Measurements from ENCODE around the gene PAN3.

Gene PAN3

GRCh38 chr13:28318496-28318895 is 180.2 kb downstream of the PAN3 start:
- no peak for TF ChIP-seq TCF4 (CRISPR knock-in tag; IDR thresholded peaks at IDR 0.05; ENCODE audit: borderline replicate concordance)
- TF ChIP-seq, protein P1, sequence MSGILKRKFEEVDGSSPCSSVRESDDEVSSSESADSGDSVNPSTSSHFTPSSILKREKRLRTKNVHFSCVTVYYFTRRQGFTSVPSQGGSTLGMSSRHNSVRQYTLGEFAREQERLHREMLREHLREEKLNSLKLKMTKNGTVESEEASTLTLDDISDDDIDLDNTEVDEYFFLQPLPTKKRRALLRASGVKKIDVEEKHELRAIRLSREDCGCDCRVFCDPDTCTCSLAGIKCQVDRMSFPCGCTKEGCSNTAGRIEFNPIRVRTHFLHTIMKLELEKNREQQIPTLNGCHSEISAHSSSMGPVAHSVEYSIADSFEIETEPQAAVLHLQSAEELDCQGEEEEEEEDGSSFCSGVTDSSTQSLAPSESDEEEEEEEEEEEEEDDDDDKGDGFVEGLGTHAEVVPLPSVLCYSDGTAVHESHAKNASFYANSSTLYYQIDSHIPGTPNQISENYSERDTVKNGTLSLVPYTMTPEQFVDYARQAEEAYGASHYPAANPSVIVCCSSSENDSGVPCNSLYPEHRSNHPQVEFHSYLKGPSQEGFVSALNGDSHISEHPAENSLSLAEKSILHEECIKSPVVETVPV (CRISPR knock-in tag; IDR thresholded peaks at IDR 0.05): no peak
- TF ChIP-seq ZNF565 (CRISPR knock-in tag; conservative IDR thresholded peaks at IDR 0.05; ENCODE audit: low read depth): no peak
- no peak for TF ChIP-seq SNAI2 (CRISPR knock-in tag; IDR thresholded peaks at IDR 0.05)
- no peak for TF ChIP-seq ZFP3 (CRISPR knock-in tag; IDR thresholded peaks at IDR 0.05)
- TF ChIP-seq, protein P2, sequence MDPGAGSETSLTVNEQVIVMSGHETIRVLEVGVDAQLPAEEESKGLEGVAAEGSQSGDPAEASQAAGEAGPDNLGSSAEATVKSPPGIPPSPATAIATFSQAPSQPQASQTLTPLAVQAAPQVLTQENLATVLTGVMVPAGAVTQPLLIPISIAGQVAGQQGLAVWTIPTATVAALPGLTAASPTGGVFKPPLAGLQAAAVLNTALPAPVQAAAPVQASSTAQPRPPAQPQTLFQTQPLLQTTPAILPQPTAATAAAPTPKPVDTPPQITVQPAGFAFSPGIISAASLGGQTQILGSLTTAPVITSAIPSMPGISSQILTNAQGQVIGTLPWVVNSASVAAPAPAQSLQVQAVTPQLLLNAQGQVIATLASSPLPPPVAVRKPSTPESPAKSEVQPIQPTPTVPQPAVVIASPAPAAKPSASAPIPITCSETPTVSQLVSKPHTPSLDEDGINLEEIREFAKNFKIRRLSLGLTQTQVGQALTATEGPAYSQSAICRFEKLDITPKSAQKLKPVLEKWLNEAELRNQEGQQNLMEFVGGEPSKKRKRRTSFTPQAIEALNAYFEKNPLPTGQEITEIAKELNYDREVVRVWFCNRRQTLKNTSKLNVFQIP (CRISPR knock-in tag; IDR thresholded peaks at IDR 0.05; ENCODE audit: borderline replicate concordance, low read depth): no peak
- TF ChIP-seq GLIS3 (CRISPR knock-in tag; IDR thresholded peaks at IDR 0.05): no peak
- no peak for TF ChIP-seq PPARA (CRISPR knock-in tag; IDR thresholded peaks at IDR 0.05; ENCODE audit: borderline replicate concordance)
- no peak for ATAC-seq

- TF ChIP-seq ZNF565 (CRISPR knock-in tag; conservative IDR thresholded peaks at IDR 0.05; ENCODE audit: low read depth): no peak
- no peak for TF ChIP-seq ZC3H10 (CRISPR knock-in tag; IDR thresholded peaks at IDR 0.05)
- no peak for TF ChIP-seq ZNF70 (CRISPR knock-in tag; IDR thresholded peaks at IDR 0.05)
- no peak for TF ChIP-seq SNAI2 (CRISPR knock-in tag; IDR thresholded peaks at IDR 0.05)
- TF ChIP-seq ZFP3 (CRISPR knock-in tag; IDR thresholded peaks at IDR 0.05): no peak
- TF ChIP-seq ISL1 (CRISPR knock-in tag; IDR thresholded peaks at IDR 0.05): no peak
- TF ChIP-seq ARNTL (CRISPR knock-in tag; IDR thresholded peaks at IDR 0.05; ENCODE audit: borderline replicate concordance, low read depth): no peak
- ATAC-seq: no peak
These were observed 181.2 kb downstream of the PAN3 start for GRCh38 chr13:28319528-28319927.

DNA sequence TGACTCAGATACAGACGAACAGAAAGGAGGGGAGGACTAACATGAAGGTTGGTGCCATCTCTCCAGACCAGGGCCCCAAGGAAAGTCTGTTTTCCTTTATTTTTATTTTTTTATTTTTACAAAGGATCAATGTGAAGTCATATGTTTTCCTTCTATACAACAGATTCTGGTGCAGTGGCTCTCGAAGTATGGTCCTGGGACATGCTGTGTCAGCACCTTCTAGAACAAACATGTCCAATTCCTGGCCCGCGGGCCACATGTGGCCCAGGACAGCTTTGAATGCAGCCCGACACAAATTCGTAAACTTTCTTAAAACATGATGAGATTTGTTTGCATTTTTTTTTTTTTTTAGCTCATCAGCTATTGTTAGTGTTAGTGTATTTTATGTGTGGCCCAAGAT is 181.9 kb downstream of the PAN3 start:
- TF ChIP-seq ZNF8 (CRISPR knock-in tag; IDR thresholded peaks at IDR 0.05) (no peak), ZNF70 (CRISPR knock-in tag; IDR thresholded peaks at IDR 0.05) (no peak), ARNTL (CRISPR knock-in tag; IDR thresholded peaks at IDR 0.05; ENCODE audit: borderline replicate concordance, low read depth) (no peak), SNAI2 (CRISPR knock-in tag; IDR thresholded peaks at IDR 0.05) (no peak), OSR1 (CRISPR knock-in tag; IDR thresholded peaks at IDR 0.05) (no peak), TSHZ2 (CRISPR knock-in tag; IDR thresholded peaks at IDR 0.05) (no peak), BACH2 (CRISPR knock-in tag; IDR thresholded peaks at IDR 0.05; ENCODE audit: borderline replicate concordance) (no peak), PATZ1 (CRISPR knock-in tag; IDR thresholded peaks at IDR 0.05; ENCODE audit: borderline replicate concordance) (no peak), PPARA (CRISPR knock-in tag; IDR thresholded peaks at IDR 0.05; ENCODE audit: borderline replicate concordance) (no peak), RARB (CRISPR knock-in tag; IDR thresholded peaks at IDR 0.05) (no peak), GLIS3 (CRISPR knock-in tag; IDR thresholded peaks at IDR 0.05) (no peak), ZFP3 (CRISPR knock-in tag; IDR thresholded peaks at IDR 0.05) (no peak), TCF4 (CRISPR knock-in tag; IDR thresholded peaks at IDR 0.05; ENCODE audit: borderline replicate concordance) (no peak), ZC3H10 (CRISPR knock-in tag; IDR thresholded peaks at IDR 0.05) (no peak), CSDC2 (CRISPR knock-in tag; IDR thresholded peaks at IDR 0.05) (no peak)
- ATAC-seq: no peak

- ATAC-seq: no peak
- no peak for TF ChIP-seq ZNF565 (CRISPR knock-in tag; conservative IDR thresholded peaks at IDR 0.05; ENCODE audit: low read depth)
- TF ChIP-seq ZFP3 (CRISPR knock-in tag; IDR thresholded peaks at IDR 0.05): no peak
- no peak for TF ChIP-seq SNAI2 (CRISPR knock-in tag; IDR thresholded peaks at IDR 0.05)
- TF ChIP-seq ESRRG (CRISPR knock-in tag; IDR thresholded peaks at IDR 0.05): no peak
- no peak for TF ChIP-seq OSR1 (CRISPR knock-in tag; IDR thresholded peaks at IDR 0.05)
- TF ChIP-seq ARNTL (CRISPR knock-in tag; IDR thresholded peaks at IDR 0.05; ENCODE audit: borderline replicate concordance, low read depth): no peak
- no peak for TF ChIP-seq ZFP30 (CRISPR knock-in tag; IDR thresholded peaks at IDR 0.05)
- TF ChIP-seq, protein P1 (CRISPR knock-in tag; IDR thresholded peaks at IDR 0.05): no peak
- TF ChIP-seq ISL1 (CRISPR knock-in tag; IDR thresholded peaks at IDR 0.05): no peak
- TF ChIP-seq ZC3H10 (CRISPR knock-in tag; IDR thresholded peaks at IDR 0.05): no peak
- TF ChIP-seq PPARA (CRISPR knock-in tag; IDR thresholded peaks at IDR 0.05; ENCODE audit: borderline replicate concordance): no peak
These were observed 182.7 kb downstream of the PAN3 start for GRCh38 chr13:28320884-28321574.

Measured in SK-N-SH treated with all-trans-retinoic acid at 6 μM for 48 hours (cell line).